A673 (cell line): ENCODE data around the gene COBL. TPM values are rescaled to one million over a fixed set of nuclear protein-coding genes. Genes with fewer than 3 reads are reported as not detected.

Experiments used
- BruUV-seq: library from RNA; stranded (reverse); fragments of 400-500 nt; replicated peaks from 2 replicates; lab custom pipeline; 2021; lab: Mats Ljungman, UMichigan
- CTCF ChIA-PET: fragments of 300-600 bp; sonication (Branson Sonifier 250); formaldehyde crosslinking; loops from one replicate; lab custom pipeline; 2022; ENCODE audit warnings: antibody characterized with exemption; lab: Charles Lee
- POLR2A ChIA-PET: fragments of 300-600 bp; sonication (Branson Sonifier 250); formaldehyde crosslinking; loops from one replicate; lab custom pipeline; 2022; ENCODE audit warnings: antibody characterized with exemption; ENCODE audit not compliant: low non-redundant PET; lab: Charles Lee
- DNase-seq: peaks from one replicate; pipeline ENCODE4 v3.0.0-alpha.2; 2015; ENCODE audit warnings: low spot score
- H3K27ac ChIP-seq: fragments of 200-600 bp; sonication (generic); 2 replicates; pipeline ENCODE4 v1.5.1; 2016; ENCODE audit warnings: mixed run types, low read depth, mild to moderate bottlenecking, mixed read lengths, antibody characterized with exemption, low read length; ENCODE audit not compliant: poor library complexity, severe bottlenecking
- H3K27me3 ChIP-seq: fragments of 200-600 bp; sonication (generic); replicated peaks from 2 replicates; pipeline ENCODE4 v1.6.1; 2017; ENCODE audit warnings: mixed run types, low read depth, mild to moderate bottlenecking, mixed read lengths, antibody characterized with exemption, low read length; ENCODE audit not compliant: insufficient read depth, poor library complexity
- H3K36me3 ChIP-seq: fragments of 200-600 bp; sonication (generic); 2 replicates; pipeline ENCODE4 v1.6.1; 2016; ENCODE audit warnings: mixed run types, mild to moderate bottlenecking, mixed read lengths, antibody characterized with exemption, low read length; ENCODE audit not compliant: insufficient read depth, poor library complexity, severe bottlenecking
- H3K4me1 ChIP-seq: fragments of 200-600 bp; sonication (generic); 2 replicates; pipeline ENCODE4 v1.6.1; 2017; ENCODE audit warnings: mixed run types, mild to moderate bottlenecking, mixed read lengths, antibody characterized with exemption, low read length; ENCODE audit not compliant: insufficient read depth, poor library complexity, severe bottlenecking
- H3K4me3 ChIP-seq: fragments of 200-600 bp; sonication (generic); 2 replicates; pipeline ENCODE4 v1.5.1; 2016; ENCODE audit warnings: low read depth, mixed run types, mild to moderate bottlenecking, mixed read lengths, low read length; ENCODE audit not compliant: poor library complexity, severe bottlenecking
- H3K9me3 ChIP-seq: fragments of 200-600 bp; sonication (generic); 2 replicates; pipeline ENCODE4 v1.6.1; 2016; ENCODE audit warnings: mixed run types, low read depth, mild to moderate bottlenecking, mixed read lengths, antibody characterized with exemption, low read length; ENCODE audit not compliant: poor library complexity, severe bottlenecking
- EZH2 ChIP-seq: fragments of 200-600 bp; sonication (generic); IDR thresholded peaks from 2 replicates; pipeline ENCODE4 v1.6.1; 2017; ENCODE audit warnings: borderline replicate concordance, low read depth, mild to moderate bottlenecking, mixed read lengths, antibody characterized with exemption, low read length; ENCODE audit not compliant: poor library complexity, severe bottlenecking
- intact Hi-C: fragments of 100-400 bp; cut with micrococcal nuclease; formaldehyde crosslinking; loops from one replicate; pipeline ENCODE4 v1.10.0; 2022; ENCODE audit not compliant: unreplicated experiment
- total RNA-seq: library from RNA; stranded (reverse); gene quantifications from 2 replicates; pipeline ENCODE4 v1.2.3, GENCODE V29; 2021
- TF ChIP-seq, protein P1 (sequence below): fragments of 300-800, 200-600 bp; sonication (generic); conservative IDR thresholded peaks from 2 replicates; pipeline ENCODE4 v1.5.1; 2017; ENCODE audit warnings: low read depth, mild to moderate bottlenecking, antibody characterized with exemption, low read length, moderate library complexity, mixed read lengths

COBL gene
- total RNA-seq, 1 experiment from 2014 or later, result not detected

DNA sequence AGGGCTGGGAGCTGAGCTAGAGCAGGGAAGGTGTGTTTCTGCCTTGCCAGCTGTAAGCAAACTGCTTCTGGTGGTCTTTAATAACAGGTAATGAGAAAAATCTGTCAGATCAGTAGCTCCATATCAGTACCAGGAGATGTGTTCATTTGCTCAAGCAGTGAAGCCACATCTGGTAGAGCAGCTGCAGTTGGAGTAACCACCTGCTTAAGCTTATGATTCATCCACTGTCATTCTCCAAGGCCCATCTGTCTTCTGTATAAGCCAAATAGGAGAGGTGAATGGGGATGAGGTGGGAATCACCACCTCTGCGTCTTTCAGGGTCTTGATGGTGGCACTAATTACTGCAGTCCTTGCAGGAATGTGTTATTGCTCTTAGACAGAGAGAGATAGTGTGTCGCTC is 18.4 kb upstream of the COBL start:
- H3K4me1 ChIP-seq, result no peaks in the 10 kb centered on the region
- no peak overlapping the region for H3K27ac ChIP-seq
- DNase-seq, result no peak
- CTCF ChIA-PET, result no interaction called here
- BruUV-seq, result no TSS peak
- H3K27me3 ChIP-seq, result no peaks in the 10 kb centered on the region
- POLR2A ChIA-PET, result no interaction called here
- intact Hi-C loops, result no loop called here
- H3K4me3 ChIP-seq, result no peak overlapping the region
- H3K9me3 ChIP-seq, result no peaks in the 10 kb centered on the region
- H3K36me3 ChIP-seq, result no peaks in the 10 kb centered on the region
- TF ChIP-seq, protein P1, sequence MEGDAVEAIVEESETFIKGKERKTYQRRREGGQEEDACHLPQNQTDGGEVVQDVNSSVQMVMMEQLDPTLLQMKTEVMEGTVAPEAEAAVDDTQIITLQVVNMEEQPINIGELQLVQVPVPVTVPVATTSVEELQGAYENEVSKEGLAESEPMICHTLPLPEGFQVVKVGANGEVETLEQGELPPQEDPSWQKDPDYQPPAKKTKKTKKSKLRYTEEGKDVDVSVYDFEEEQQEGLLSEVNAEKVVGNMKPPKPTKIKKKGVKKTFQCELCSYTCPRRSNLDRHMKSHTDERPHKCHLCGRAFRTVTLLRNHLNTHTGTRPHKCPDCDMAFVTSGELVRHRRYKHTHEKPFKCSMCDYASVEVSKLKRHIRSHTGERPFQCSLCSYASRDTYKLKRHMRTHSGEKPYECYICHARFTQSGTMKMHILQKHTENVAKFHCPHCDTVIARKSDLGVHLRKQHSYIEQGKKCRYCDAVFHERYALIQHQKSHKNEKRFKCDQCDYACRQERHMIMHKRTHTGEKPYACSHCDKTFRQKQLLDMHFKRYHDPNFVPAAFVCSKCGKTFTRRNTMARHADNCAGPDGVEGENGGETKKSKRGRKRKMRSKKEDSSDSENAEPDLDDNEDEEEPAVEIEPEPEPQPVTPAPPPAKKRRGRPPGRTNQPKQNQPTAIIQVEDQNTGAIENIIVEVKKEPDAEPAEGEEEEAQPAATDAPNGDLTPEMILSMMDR, result no peak
- no peak for TF ChIP-seq EZH2

DNA sequence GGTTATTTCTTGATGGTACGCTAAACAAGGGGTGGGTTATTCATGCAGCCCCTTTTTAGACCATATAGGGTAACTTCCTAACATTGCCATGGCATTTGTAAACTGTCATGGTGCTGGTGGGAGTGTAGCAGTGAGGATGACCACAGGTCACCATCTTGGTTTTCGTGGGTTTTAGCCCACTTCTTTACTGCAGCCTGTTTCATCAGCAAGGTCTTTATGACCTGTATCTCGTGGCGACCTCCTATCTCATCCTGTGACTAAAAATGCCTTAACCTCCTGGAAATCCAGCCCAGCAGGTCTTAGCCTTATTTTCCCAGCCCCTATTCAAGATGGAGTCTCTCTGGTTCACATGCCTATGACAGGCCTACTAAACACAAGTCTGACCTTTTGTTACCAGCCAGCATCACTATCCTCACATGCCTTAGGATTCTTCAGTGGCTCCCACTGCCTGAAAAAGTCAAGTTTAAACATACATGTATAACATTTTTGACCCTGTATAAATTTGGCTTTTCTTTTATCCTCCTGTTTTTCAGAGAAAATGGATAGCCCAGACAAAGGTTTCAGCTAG is 13.2 kb upstream of the COBL start:
- CTCF ChIA-PET, result no interaction called here

DNA sequence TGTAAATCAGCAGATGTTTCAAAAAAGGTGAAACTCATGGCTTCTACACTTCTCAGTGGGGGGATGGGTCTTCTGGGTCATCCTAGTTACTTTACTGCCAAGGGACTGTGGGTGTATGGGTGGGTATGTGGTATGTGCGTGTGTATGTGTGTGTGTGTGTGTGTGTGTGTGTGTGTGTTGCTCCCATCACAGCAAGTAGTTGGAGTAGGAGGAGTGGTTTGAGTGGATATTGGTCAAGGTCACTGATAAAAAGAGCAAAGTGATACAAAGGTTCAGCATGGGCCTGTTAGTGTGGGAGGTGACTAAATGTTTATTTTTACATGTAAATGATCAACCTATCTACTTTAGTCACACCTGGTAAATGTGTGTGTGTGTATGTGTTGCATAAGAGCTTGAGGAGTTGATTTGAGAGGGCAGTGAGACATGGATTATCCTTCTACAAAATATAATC is 11.8 kb upstream of the COBL start:
- no peak overlapping the region for H3K4me3 ChIP-seq
- no peak for TF ChIP-seq EZH2
- TF ChIP-seq, protein P1, result no peak
- no peaks in the 10 kb centered on the region for H3K27me3 ChIP-seq
- ChIA-PET CTCF (no interaction called here), POLR2A (no interaction called here)
- no peak overlapping the region for H3K27ac ChIP-seq
- H3K4me1 ChIP-seq, result no peaks in the 10 kb centered on the region
- no peaks in the 10 kb centered on the region for H3K9me3 ChIP-seq
- intact Hi-C loops, result no loop called here
- DNase-seq, result no peak
- BruUV-seq, result no TSS peak
- no peaks in the 10 kb centered on the region for H3K36me3 ChIP-seq

More for the DNA sequence above, 13.2 kb upstream of the COBL start:
- DNase-seq, result no peak
- no peak overlapping the region for H3K4me3 ChIP-seq
- H3K36me3 ChIP-seq, result no peaks in the 10 kb centered on the region
- intact Hi-C loops, result no loop called here
- POLR2A ChIA-PET, result no interaction called here
- no peaks in the 10 kb centered on the region for H3K4me1 ChIP-seq
- TF ChIP-seq, protein P1, result no peak
- no peak for TF ChIP-seq EZH2
- no peaks in the 10 kb centered on the region for H3K27me3 ChIP-seq
- no peak overlapping the region for H3K27ac ChIP-seq
- BruUV-seq, result no TSS peak
- no peaks in the 10 kb centered on the region for H3K9me3 ChIP-seq
